ENCODE measurements around the gene ZNF17. TPM values are rescaled to one million over a fixed set of nuclear protein-coding genes. Genes with fewer than 3 reads are reported as not detected.
"Not testable (repeated sequence)": the region's sequence is repeated elsewhere in the genome, so short reads cannot be mapped to it uniquely, and the experiment has no call there.

ZNF17 gene
- polyA plus RNA-seq (2012; ENCODE audit: low read depth, missing spikeins), result 2.7 TPM

- FAIRE-seq, result peak; percentile 99
- peak; percentile 88 for DNase-seq (ENCODE audit: insufficient read length, low spot score)
- TF ChIP-seq TAF1 (IDR thresholded peaks at IDR 0.05; ENCODE audit: low read depth, low read length), result peak; percentile 69; the same call in 1 of the 2 replicates
- peak; percentile 61; the same call in 1 of the 2 replicates for TF ChIP-seq POLR2A (IDR thresholded peaks at IDR 0.05; ENCODE audit: low read depth, low read length)
- TF ChIP-seq POLR2AphosphoS5 (IDR thresholded peaks at IDR 0.05; ENCODE audit: low read depth, low read length), result peak; percentile 54; the same call in 1 of the 2 replicates
- TF ChIP-seq SPI1 (IDR thresholded peaks at IDR 0.05; ENCODE audit: low read depth, low read length), result no peak
- no peak for TF ChIP-seq PAX5 (IDR thresholded peaks at IDR 0.05; ENCODE audit: insufficient read depth, low read length, severe bottlenecking)
- no peak for TF ChIP-seq POU2F2 (IDR thresholded peaks at IDR 0.05; ENCODE audit: low read depth, low read length)
Observed at GRCh38 chr19:57410877-57411671, at the start of gene ZNF17. Gene ZNF17 (plus strand): TSS chr19:57411161. CDS start chr19:57413616, 2,455 bp downstream.

GRCh38 chr19:57362419-57362818, 48.5 kb upstream of the ZNF17 start:
- FAIRE-seq (no peak), DNase-seq (ENCODE audit: insufficient read length, low spot score) (no peak)
- TF ChIP-seq TAF1 (IDR thresholded peaks at IDR 0.05; ENCODE audit: low read depth, low read length), result no peak
- no peak for TF ChIP-seq POLR2A (IDR thresholded peaks at IDR 0.05; ENCODE audit: low read depth, low read length)
- no peak for TF ChIP-seq SPI1 (IDR thresholded peaks at IDR 0.05; ENCODE audit: low read depth, low read length)
- no peak for TF ChIP-seq PAX5 (IDR thresholded peaks at IDR 0.05; ENCODE audit: insufficient read depth, low read length, severe bottlenecking)
- no peak for TF ChIP-seq POU2F2 (IDR thresholded peaks at IDR 0.05; ENCODE audit: low read depth, low read length)
- no peak for TF ChIP-seq POLR2AphosphoS5 (IDR thresholded peaks at IDR 0.05; ENCODE audit: low read depth, low read length)

GRCh38 chr19:57362997-57363687, 47.8 kb upstream of the ZNF17 start, which contains the start of the genes TRAPPC2B and ZNF547:
Gene TRAPPC2B (plus strand): TSS chr19:57363551. CDS start chr19:57364834, 1,283 bp downstream.
Gene ZNF547 (plus strand): TSS chr19:57363551. CDS start chr19:57368556, 5,005 bp downstream.
- peak; percentile 46 for TF ChIP-seq PAX5 (IDR thresholded peaks at IDR 0.05; ENCODE audit: insufficient read depth, low read length, severe bottlenecking)
- peak; percentile 69; the same call in 1 of the 2 replicates for TF ChIP-seq TAF1 (IDR thresholded peaks at IDR 0.05; ENCODE audit: low read depth, low read length)
- TF ChIP-seq POU2F2 (IDR thresholded peaks at IDR 0.05; ENCODE audit: low read depth, low read length), result peak; percentile 89
- TF ChIP-seq POLR2AphosphoS5 (IDR thresholded peaks at IDR 0.05; ENCODE audit: low read depth, low read length), result peak; percentile 74
- no peak for TF ChIP-seq SPI1 (IDR thresholded peaks at IDR 0.05; ENCODE audit: low read depth, low read length)
- peak; percentile 90 for TF ChIP-seq POLR2A (IDR thresholded peaks at IDR 0.05; ENCODE audit: low read depth, low read length)
- peak; percentile 100 for FAIRE-seq
- peak; percentile 83 for DNase-seq (ENCODE audit: insufficient read length, low spot score)

- FAIRE-seq (no peak), DNase-seq (ENCODE audit: insufficient read length, low spot score) (no peak)
- TF ChIP-seq TAF1 (IDR thresholded peaks at IDR 0.05; ENCODE audit: low read depth, low read length) (no peak), POLR2A (IDR thresholded peaks at IDR 0.05; ENCODE audit: low read depth, low read length) (no peak)
Observed at GRCh38 chr19:57363688-57364181, 47.2 kb upstream of the ZNF17 start.

GRCh38 chr19:57366776-57367175, 44.2 kb upstream of the ZNF17 start:
- DNase-seq (ENCODE audit: insufficient read length, low spot score) (no peak), FAIRE-seq (no peak)
- TF ChIP-seq TAF1 (IDR thresholded peaks at IDR 0.05; ENCODE audit: low read depth, low read length) (no peak), POLR2AphosphoS5 (IDR thresholded peaks at IDR 0.05; ENCODE audit: low read depth, low read length) (no peak), SPI1 (IDR thresholded peaks at IDR 0.05; ENCODE audit: low read depth, low read length) (no peak), POLR2A (IDR thresholded peaks at IDR 0.05; ENCODE audit: low read depth, low read length) (no peak), PAX5 (IDR thresholded peaks at IDR 0.05; ENCODE audit: insufficient read depth, low read length, severe bottlenecking) (no peak), POU2F2 (IDR thresholded peaks at IDR 0.05; ENCODE audit: low read depth, low read length) (no peak)

DNA sequence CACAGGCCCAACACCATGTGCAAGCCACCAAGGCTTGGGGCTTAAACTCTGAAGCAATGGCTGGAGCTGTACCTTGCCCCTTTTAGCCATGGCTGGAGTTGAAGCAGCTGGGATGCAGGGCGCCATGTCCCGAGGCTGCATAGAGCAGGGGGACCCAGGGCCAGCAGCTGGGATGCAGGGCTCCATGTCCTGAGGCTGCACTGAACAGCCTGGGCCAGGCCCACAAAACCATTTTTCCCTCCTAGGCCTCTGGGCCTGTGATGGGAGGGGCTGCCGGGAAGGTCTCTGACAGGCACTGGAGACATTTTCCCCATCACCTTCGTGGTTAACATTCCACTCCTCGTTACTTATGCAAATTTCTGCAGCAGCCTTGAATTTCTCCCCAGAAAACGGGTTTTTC, 36.8 kb upstream of the ZNF17 start:
- TF ChIP-seq SPI1 (IDR thresholded peaks at IDR 0.05; ENCODE audit: low read depth, low read length), result no peak
- TF ChIP-seq POU2F2 (IDR thresholded peaks at IDR 0.05; ENCODE audit: low read depth, low read length), result no peak
- no peak for TF ChIP-seq POLR2AphosphoS5 (IDR thresholded peaks at IDR 0.05; ENCODE audit: low read depth, low read length)
- TF ChIP-seq POLR2A (IDR thresholded peaks at IDR 0.05; ENCODE audit: low read depth, low read length), result no peak
- no peak for TF ChIP-seq TAF1 (IDR thresholded peaks at IDR 0.05; ENCODE audit: low read depth, low read length)
- TF ChIP-seq PAX5 (IDR thresholded peaks at IDR 0.05; ENCODE audit: insufficient read depth, low read length, severe bottlenecking), result no peak
- DNase-seq (ENCODE audit: insufficient read length, low spot score), result no peak
- FAIRE-seq, result no peak

GRCh38 chr19:57374647-57375046, 36.3 kb upstream of the ZNF17 start:
- DNase-seq (ENCODE audit: insufficient read length, low spot score); FAIRE-seq: not testable (repeated sequence)

GRCh38 chr19:57376151-57376550, 34.8 kb upstream of the ZNF17 start:
- TF ChIP-seq POLR2AphosphoS5 (IDR thresholded peaks at IDR 0.05; ENCODE audit: low read depth, low read length) (no peak), POLR2A (IDR thresholded peaks at IDR 0.05; ENCODE audit: low read depth, low read length) (no peak), POU2F2 (IDR thresholded peaks at IDR 0.05; ENCODE audit: low read depth, low read length) (no peak), PAX5 (IDR thresholded peaks at IDR 0.05; ENCODE audit: insufficient read depth, low read length, severe bottlenecking) (no peak), TAF1 (IDR thresholded peaks at IDR 0.05; ENCODE audit: low read depth, low read length) (no peak), SPI1 (IDR thresholded peaks at IDR 0.05; ENCODE audit: low read depth, low read length) (no peak)
- no peak for FAIRE-seq
- DNase-seq (ENCODE audit: insufficient read length, low spot score), result no peak

DNA sequence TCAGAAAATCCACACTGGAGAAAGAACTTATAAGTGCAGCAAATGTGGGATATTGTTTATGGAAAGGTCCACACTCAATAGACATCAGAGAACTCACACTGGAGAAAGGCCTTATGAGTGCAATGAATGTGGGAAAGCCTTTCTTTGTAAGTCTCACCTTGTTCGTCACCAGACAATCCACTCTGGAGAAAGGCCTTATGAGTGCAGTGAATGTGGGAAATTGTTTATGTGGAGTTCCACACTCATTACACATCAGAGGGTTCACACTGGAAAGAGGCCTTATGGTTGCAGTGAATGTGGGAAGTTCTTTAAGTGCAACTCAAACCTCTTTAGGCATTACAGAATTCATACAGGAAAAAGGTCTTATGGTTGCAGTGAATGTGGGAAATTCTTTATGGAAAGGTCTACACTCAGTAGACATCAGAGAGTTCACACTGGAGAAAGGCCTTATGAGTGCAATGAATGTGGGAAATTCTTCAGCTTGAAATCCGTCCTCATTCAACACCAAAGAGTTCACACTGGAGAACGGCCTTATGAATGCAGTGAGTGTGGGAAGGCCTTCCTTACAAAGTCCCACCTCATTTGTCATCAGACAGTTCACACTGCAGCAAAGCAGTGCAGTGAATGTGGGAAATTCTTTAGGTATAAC, 33.3 kb upstream of the ZNF17 start:
- no peak for TF ChIP-seq SPI1 (IDR thresholded peaks at IDR 0.05; ENCODE audit: low read depth, low read length)
- TF ChIP-seq POU2F2 (IDR thresholded peaks at IDR 0.05; ENCODE audit: low read depth, low read length), result no peak
- no peak for TF ChIP-seq POLR2A (IDR thresholded peaks at IDR 0.05; ENCODE audit: low read depth, low read length)
- TF ChIP-seq PAX5 (IDR thresholded peaks at IDR 0.05; ENCODE audit: insufficient read depth, low read length, severe bottlenecking), result no peak
- TF ChIP-seq POLR2AphosphoS5 (IDR thresholded peaks at IDR 0.05; ENCODE audit: low read depth, low read length), result no peak
- no peak for TF ChIP-seq TAF1 (IDR thresholded peaks at IDR 0.05; ENCODE audit: low read depth, low read length)
- FAIRE-seq (peak; percentile 67), DNase-seq (ENCODE audit: insufficient read length, low spot score) (no peak)

All from GM12891 (cell line).